NCI-H1092 (cell line): ENCODE results near the gene SNAPC5.

Experiments
- DNase-seq: peaks from one replicate; lab custom pipeline; 2025; lab: John Stamatoyannopoulos, UW

Gene SNAPC5

GRCh38 chr15:66456211-66456610 lies 41.4 kb downstream of the SNAPC5 start:
- no peak for DNase-seq

DNA sequence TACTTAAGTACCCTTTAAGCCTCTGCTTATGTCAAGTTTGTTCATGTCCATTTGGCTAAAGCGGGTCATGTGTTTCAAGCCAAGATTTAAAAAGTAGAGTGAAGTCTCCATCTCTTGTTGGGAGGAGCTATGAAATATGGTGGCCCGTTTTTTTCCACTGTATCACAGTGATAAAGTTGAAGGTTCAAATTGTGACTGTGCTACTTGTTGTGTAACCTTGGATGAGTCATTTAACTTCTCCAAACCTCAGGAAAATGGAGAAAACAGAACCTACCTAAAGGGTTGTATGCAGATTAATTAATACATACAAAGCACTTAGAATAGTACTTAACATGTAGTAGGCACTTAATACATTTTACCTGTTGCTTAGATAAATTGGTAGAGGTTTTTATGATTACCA lies 43.4 kb downstream of the SNAPC5 start:
- no peak for DNase-seq

DNA sequence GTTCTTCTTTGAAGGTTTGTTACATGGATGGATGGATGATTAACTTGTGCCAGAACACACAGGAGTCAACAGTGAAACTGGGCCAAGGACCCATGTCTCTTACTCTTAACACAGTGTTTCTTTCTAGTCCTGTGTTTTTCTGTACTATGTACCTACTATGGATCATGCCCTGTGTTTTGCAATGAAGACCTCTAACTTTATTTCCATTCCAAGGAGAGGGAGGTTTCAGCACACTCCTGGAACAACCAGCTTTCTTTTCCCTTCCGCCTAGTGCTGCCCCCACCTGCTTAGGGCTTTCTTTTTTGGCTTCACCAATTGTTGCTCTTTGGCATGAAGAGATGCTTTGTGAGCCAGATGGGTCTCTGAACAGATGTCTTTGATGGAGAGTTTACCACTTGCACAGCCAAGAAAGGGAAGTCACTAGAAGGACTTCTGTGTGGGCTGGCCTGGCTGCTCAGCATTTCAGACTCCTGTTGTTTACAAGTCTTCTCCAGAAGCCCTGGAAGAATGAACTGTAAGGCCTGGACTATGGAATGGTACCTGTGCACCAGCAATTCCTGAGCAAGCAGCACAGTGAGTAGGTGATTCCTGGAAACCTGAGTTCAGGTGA lies 44.5 kb downstream of the SNAPC5 start:
- no peak for DNase-seq

- DNase-seq, result no peak
These were observed 45.1 kb downstream of the SNAPC5 start for GRCh38 chr15:66452420-66452819.
